H9 (cell line): ENCODE measurements around the gene CDKAL1. TPM values are rescaled to one million over a fixed set of nuclear protein-coding genes. Genes with fewer than 3 reads are reported as not detected.
A peak's percentile ranks its signal among the peaks of the same experiment; 100 is the strongest.

Source experiments
- DNase-seq: peaks from one replicate; pipeline ENCODE4 v3.0.0-alpha.2; 2017
- H2AFZ ChIP-seq: one replicate; pipeline ENCODE4 v1.6.1; 2013; ENCODE audit warnings: mild to moderate bottlenecking, low read length, control low read depth, moderate library complexity
- H2AK5ac ChIP-seq: 2 replicates; pipeline ENCODE4 v1.6.1; 2013; ENCODE audit warnings: low read length, control low read depth, mixed read lengths; ENCODE audit not compliant: insufficient read length
- H2BK120ac ChIP-seq: one replicate; pipeline ENCODE4 v1.6.1; 2013; ENCODE audit warnings: low read depth, mild to moderate bottlenecking, low read length, control low read depth, inconsistent platforms; ENCODE audit not compliant: poor library complexity, severe bottlenecking
- H2BK12ac ChIP-seq: 2 replicates; pipeline ENCODE4 v1.6.1; 2013; ENCODE audit warnings: low read length, control low read depth, mixed read lengths, low read depth; ENCODE audit not compliant: insufficient read length
- H2BK15ac ChIP-seq: 2 replicates; pipeline ENCODE4 v1.6.1; 2013; ENCODE audit warnings: low read depth, low read length, control low read depth
- H2BK20ac ChIP-seq: one replicate; pipeline ENCODE4 v1.6.1; 2013; ENCODE audit warnings: low read depth, mild to moderate bottlenecking, low read length, control low read depth, inconsistent platforms; ENCODE audit not compliant: poor library complexity, severe bottlenecking
- H2BK5ac ChIP-seq: 2 replicates; pipeline ENCODE4 v1.6.1; 2013; ENCODE audit warnings: low read length, control low read depth, mixed read lengths; ENCODE audit not compliant: insufficient read length
- H3K14ac ChIP-seq: 2 replicates; pipeline ENCODE4 v1.6.1; 2013; ENCODE audit warnings: low read length, control low read depth; ENCODE audit not compliant: insufficient read depth
- H3K18ac ChIP-seq: 2 replicates; pipeline ENCODE4 v1.6.1; 2013; ENCODE audit warnings: low read depth, mild to moderate bottlenecking, mixed read lengths, low read length, control low read depth; ENCODE audit not compliant: insufficient read length
- H3K23ac ChIP-seq: 2 replicates; pipeline ENCODE4 v1.6.1; 2013; ENCODE audit warnings: low read length, control low read depth, mixed read lengths, low read depth; ENCODE audit not compliant: insufficient read length
- H3K23me2 ChIP-seq: 2 replicates; pipeline ENCODE4 v1.6.1; 2013; ENCODE audit warnings: low read depth, mild to moderate bottlenecking, mixed read lengths, low read length, control low read depth; ENCODE audit not compliant: insufficient read length, poor library complexity, severe bottlenecking
- H3K27ac ChIP-seq: 2 replicates; pipeline ENCODE4 v1.5.1; 2013; ENCODE audit warnings: low read length, control low read depth, mixed read lengths, low read depth; ENCODE audit not compliant: insufficient read length
- H3K27me3 ChIP-seq: 2 replicates; pipeline ENCODE4 v1.6.1; 2013; ENCODE audit warnings: low read length, control low read depth, inconsistent platforms; ENCODE audit not compliant: insufficient read depth
- H3K4ac ChIP-seq: 2 replicates; pipeline ENCODE4 v1.6.1; 2013; ENCODE audit warnings: low read depth, mild to moderate bottlenecking, control low read depth, inconsistent platforms, low read length, moderate library complexity
- H3K4me1 ChIP-seq: 2 replicates; pipeline ENCODE4 v1.6.1; 2013; ENCODE audit warnings: low read length, control low read depth, inconsistent platforms; ENCODE audit not compliant: insufficient read depth
- H3K4me2 ChIP-seq: 2 replicates; pipeline ENCODE4 v1.6.1; 2013; ENCODE audit warnings: low read length, control low read depth, mixed read lengths; ENCODE audit not compliant: insufficient read length, insufficient read depth
- H3K56ac ChIP-seq: 2 replicates; pipeline ENCODE4 v1.6.1; 2013; ENCODE audit warnings: low read depth, mild to moderate bottlenecking, mixed read lengths, low read length, control low read depth; ENCODE audit not compliant: insufficient read length
- H3K79me1 ChIP-seq: 2 replicates; pipeline ENCODE4 v1.6.1; 2013; ENCODE audit warnings: low read depth, mild to moderate bottlenecking, moderate library complexity, low read length, control low read depth, inconsistent platforms; ENCODE audit not compliant: insufficient read depth, poor library complexity, severe bottlenecking
- H3K79me2 ChIP-seq: 2 replicates; pipeline ENCODE4 v1.6.1; 2013; ENCODE audit warnings: low read length, control low read depth, inconsistent platforms; ENCODE audit not compliant: insufficient read depth
- H3K9ac ChIP-seq: 2 replicates; pipeline ENCODE4 v1.6.1; 2013; ENCODE audit warnings: low read length, control low read depth, mixed read lengths; ENCODE audit not compliant: insufficient read length; ENCODE audit errors: extremely low read depth
- H3K9me3 ChIP-seq: one replicate; pipeline ENCODE4 v1.6.1; 2013; ENCODE audit warnings: low read depth, low read length, inconsistent platforms; ENCODE audit not compliant: control insufficient read depth
- H3T11ph ChIP-seq: one replicate; pipeline ENCODE4 v1.6.1; 2013; ENCODE audit warnings: mild to moderate bottlenecking, low read length, control low read depth, inconsistent platforms
- H4K20me1 ChIP-seq: one replicate; pipeline ENCODE4 v1.6.1; 2013; ENCODE audit not compliant: control insufficient read depth, insufficient read length, insufficient read depth
- H4K5ac ChIP-seq: 2 replicates; pipeline ENCODE4 v1.6.1; 2013; ENCODE audit warnings: low read depth, mild to moderate bottlenecking, mixed read lengths, low read length, control low read depth; ENCODE audit not compliant: insufficient read length
- H4K8ac ChIP-seq: replicated peaks from 2 replicates; pipeline ENCODE4 v1.6.1; 2013; ENCODE audit warnings: low read length, control low read depth, mixed read lengths, low read depth; ENCODE audit not compliant: insufficient read length
- H4K91ac ChIP-seq: 2 replicates; pipeline ENCODE4 v1.6.1; 2013; ENCODE audit warnings: low read depth, mild to moderate bottlenecking, moderate library complexity, mixed read lengths, low read length, control low read depth; ENCODE audit not compliant: insufficient read length
- H3K27ac Mint-ChIP-seq, 3 experiments: 2 replicates in 2 of 3; 3 replicates in 1 of 3; pipeline ENCODE4 v1.8.0; 2020 to 2021; ENCODE audit warnings: mixed read lengths in 3 of 3, mild to moderate bottlenecking in 1 of 3, moderate library complexity in 1 of 3
- H3K27me3 Mint-ChIP-seq: 2 replicates; pipeline ENCODE4 v1.8.0; 2021; ENCODE audit warnings: low read depth, mild to moderate bottlenecking, moderate library complexity, mixed read lengths
- H3K36me3 Mint-ChIP-seq, 3 experiments: 2 replicates in 2 of 3; 3 replicates in 1 of 3; pipeline ENCODE4 v1.8.0; 2020 to 2021; ENCODE audit warnings: low read depth in 3 of 3, mixed read lengths in 3 of 3; ENCODE audit not compliant: insufficient read depth in 1 of 3
- H3K4me1 Mint-ChIP-seq, 2 experiments: 2 replicates each; pipeline ENCODE4 v1.8.0; 2020; ENCODE audit warnings: mixed read lengths in 2 of 2
- H3K4me3 Mint-ChIP-seq, 2 experiments: 2 replicates in 1 of 2; 3 replicates in 1 of 2; pipeline ENCODE4 v1.8.0; 2020 to 2021; ENCODE audit warnings: mild to moderate bottlenecking in 2 of 2, mixed read lengths in 2 of 2, moderate library complexity in 1 of 2
- H3K9me3 Mint-ChIP-seq, 2 experiments: 2 replicates in 1 of 2; 3 replicates in 1 of 2; pipeline ENCODE4 v1.8.0; 2020; ENCODE audit warnings: mild to moderate bottlenecking in 2 of 2, mixed read lengths in 2 of 2, moderate library complexity in 1 of 2
- CTCF ChIP-seq: fragments of 200-600 bp; sonication (generic); conservative IDR thresholded peaks from 3 replicates; pipeline ENCODE4 v1.8.0; 2021; ENCODE audit warnings: antibody characterized with exemption, mild to moderate bottlenecking
- WGBS: extraction: QIAGEN DNeasy Blood & Tissue Kit; methylation state at CpG from one replicate; pipeline ENCODE4 v1.1.7; 2013; ENCODE audit warnings: missing lambda C conversion rate, low lambda C conversion rate, mixed read lengths; ENCODE audit not compliant: insufficient read length; ENCODE audit errors: extremely low coverage; 5-methylcytosine and 5-hydroxymethylcytosine counted together
- total RNA-seq: library from RNA; stranded (reverse); gene quantifications from 2 replicates; pipeline ENCODE4 v1.2.1, GENCODE V29; 2021

Gene CDKAL1
- total RNA-seq, 1 experiment from 2014 or later, result 23.0 TPM

GRCh38 chr6:20583444-20583800, 49.2 kb downstream of the CDKAL1 start:
- Histone ChIP-seq H3T11ph (no peak overlapping the region), H3K9me3 (no peaks in the 10 kb centered on the region), H4K20me1 (no peaks in the 10 kb centered on the region), H3K18ac (no peak overlapping the region), H3K4ac (no peak overlapping the region), H2AK5ac (no peak overlapping the region), H3K23me2 (no peaks in the 10 kb centered on the region), H3K79me1 (no peaks in the 10 kb centered on the region), H2BK20ac (no peak overlapping the region), H3K23ac (no peak overlapping the region), H2BK12ac (no peak overlapping the region), H3K9ac (no peak overlapping the region), H2BK120ac (no peak overlapping the region), H3K4me1 (peaks cover 9% of the 10 kb centered on the region), H2BK5ac (no peak overlapping the region), H4K91ac (no peak overlapping the region), H4K5ac (no peak overlapping the region), H4K8ac (no peak overlapping the region), H3K79me2 (no peaks in the 10 kb centered on the region), H3K4me2 (peak overlapping the region; percentile 51), H2AFZ (no peak overlapping the region), H3K27ac (no peak overlapping the region), H2BK15ac (no peak overlapping the region), H3K14ac (no peak overlapping the region), H3K56ac (no peak overlapping the region), H3K27me3 (no peaks in the 10 kb centered on the region)
- no peaks in the 10 kb centered on the region for H3K9me3 Mint-ChIP-seq
- H3K27ac Mint-ChIP-seq, result peak overlapping the region in 2 of 3 experiments; percentile 18 to 88; a peak in 3 of 7 replicates
- no CpG with 5 or more reads among the region's 3 CpGs for WGBS
- H3K4me3 Mint-ChIP-seq, result peak overlapping the region in 1 of 2 experiments; percentile 24; a peak in 2 of 5 replicates
- H3K36me3 Mint-ChIP-seq, result peaks cover 0 to 11% (median 9%) of the 10 kb centered on the region in 3 experiments; a peak in 4 of 7 replicates
- no peak for TF ChIP-seq CTCF
- H3K27me3 Mint-ChIP-seq, result peaks cover 2% of the 10 kb centered on the region; the same call in 1 of the 2 replicates
- no peak for DNase-seq
- peaks cover 33 to 36% of the 10 kb centered on the region in 2 experiments for H3K4me1 Mint-ChIP-seq
